DND-41 (cell line): Measurements from ENCODE around the gene CADPS.

Experiments
- ATAC-seq: fragments of 200-7000 bp; cut with Tn5 transposase; 3 replicates; pipeline ENCODE4 v1.9.1; 2021; ENCODE audit warnings: low read depth; ENCODE audit not compliant: insufficient read depth
- DNase-seq: peaks from one replicate; pipeline ENCODE4 v3.0.0-alpha.2; 2020
- H2AFZ ChIP-seq: 2 replicates; pipeline ENCODE4 v1.6.0; 2012; ENCODE audit warnings: low read depth, low read length
- H3K27ac ChIP-seq: 2 replicates; pipeline ENCODE4 v1.5.1; 2012; ENCODE audit warnings: low read length, inconsistent platforms
- H3K27me3 ChIP-seq: fragments of 200-600 bp; sonication (generic); 2 replicates; pipeline ENCODE4 v1.6.0; 2012; ENCODE audit warnings: low read length, mild to moderate bottlenecking, inconsistent platforms; ENCODE audit not compliant: insufficient read depth, poor library complexity
- H3K36me3 ChIP-seq: 2 replicates; pipeline ENCODE4 v1.5.1; 2012; ENCODE audit warnings: low read length, inconsistent platforms; ENCODE audit not compliant: insufficient read depth
- H3K4me1 ChIP-seq: 2 replicates; pipeline ENCODE4 v1.5.1; 2012; ENCODE audit warnings: mild to moderate bottlenecking, low read length; ENCODE audit not compliant: insufficient read depth
- H3K4me2 ChIP-seq: 2 replicates; pipeline ENCODE4 v1.6.0; 2012; ENCODE audit warnings: mild to moderate bottlenecking, moderate library complexity, low read length, inconsistent platforms; ENCODE audit not compliant: insufficient read depth
- H3K4me3 ChIP-seq, 2 experiments: fragments of 200-600 bp in 1 of 2; shearing (Covaris generic) in 1 of 2; 2 replicates each; pipeline ENCODE4 v1.5.1; 2012 to 2016; ENCODE audit warnings: inconsistent platforms in 2 of 2, low read length in 2 of 2, mild to moderate bottlenecking in 2 of 2, low read depth in 1 of 2, moderate library complexity in 1 of 2
- H3K79me2 ChIP-seq: 2 replicates; pipeline ENCODE4 v1.6.0; 2012; ENCODE audit warnings: low read length, inconsistent platforms; ENCODE audit not compliant: insufficient read depth
- H3K9ac ChIP-seq: 2 replicates; pipeline ENCODE4 v1.6.0; 2012; ENCODE audit warnings: low read depth, mild to moderate bottlenecking, inconsistent platforms, low read length, moderate library complexity
- H3K9me3 ChIP-seq: 2 replicates; pipeline ENCODE4 v1.5.1; 2012; ENCODE audit warnings: low read length, moderate library complexity, mild to moderate bottlenecking, inconsistent platforms; ENCODE audit not compliant: insufficient read depth, severe bottlenecking
- H4K20me1 ChIP-seq: 2 replicates; pipeline ENCODE4 v1.6.0; 2012; ENCODE audit warnings: low read length; ENCODE audit not compliant: insufficient read depth
- CTCF ChIP-seq: IDR thresholded peaks from 2 replicates; pipeline ENCODE4 v1.5.1; 2012; ENCODE audit warnings: borderline replicate concordance, low read length, moderate library complexity, mild to moderate bottlenecking; ENCODE audit not compliant: poor library complexity, severe bottlenecking; ENCODE audit errors: extremely low read depth
- EZH2 ChIP-seq: IDR thresholded peaks from 3 replicates; pipeline ENCODE4 v1.6.1; 2012; ENCODE audit warnings: borderline replicate concordance, low read depth, mild to moderate bottlenecking, moderate library complexity, low read length, inconsistent platforms; ENCODE audit not compliant: severe bottlenecking

CADPS gene

GRCh38 chr3:62919784-62920465 is 44.7 kb upstream of the CADPS start:
- Histone ChIP-seq H4K20me1 (no peaks in the 10 kb centered on the region), H3K9me3 (no peaks in the 10 kb centered on the region), H3K9ac (no peak overlapping the region), H2AFZ (no peak overlapping the region), H3K4me3 (no peak overlapping the region), H3K27ac (no peak overlapping the region), H3K4me2 (no peak overlapping the region), H3K36me3 (no peaks in the 10 kb centered on the region), H3K79me2 (no peaks in the 10 kb centered on the region), H3K27me3 (no peaks in the 10 kb centered on the region), H3K4me1 (peaks cover 7% of the 10 kb centered on the region)
- no peak for DNase-seq
- no peak for ATAC-seq
- no peak for TF ChIP-seq EZH2
- TF ChIP-seq CTCF, result no peak

GRCh38 chr3:62918777-62919176 is 43.6 kb upstream of the CADPS start:
- no peak for DNase-seq
- no peak overlapping the region for H3K4me3 ChIP-seq
- peaks cover 7% of the 10 kb centered on the region for H3K4me1 ChIP-seq
- ATAC-seq, result no peak
- H3K9me3 ChIP-seq, result no peaks in the 10 kb centered on the region
- no peak overlapping the region for H3K27ac ChIP-seq
- H2AFZ ChIP-seq, result no peak overlapping the region
- H3K9ac ChIP-seq, result no peak overlapping the region
- H3K27me3 ChIP-seq, result no peaks in the 10 kb centered on the region
- no peaks in the 10 kb centered on the region for H3K36me3 ChIP-seq
- no peaks in the 10 kb centered on the region for H4K20me1 ChIP-seq
- H3K79me2 ChIP-seq, result no peaks in the 10 kb centered on the region
- no peak for TF ChIP-seq EZH2
- no peak for TF ChIP-seq CTCF
- H3K4me2 ChIP-seq, result no peak overlapping the region

GRCh38 chr3:62918131-62918530 is 42.9 kb upstream of the CADPS start:
- ATAC-seq (no peak), DNase-seq (no peak)
- Histone ChIP-seq H3K79me2 (no peaks in the 10 kb centered on the region), H3K9me3 (no peaks in the 10 kb centered on the region), H3K27me3 (no peaks in the 10 kb centered on the region), H3K4me1 (peaks cover 7% of the 10 kb centered on the region), H4K20me1 (no peaks in the 10 kb centered on the region), H3K36me3 (no peaks in the 10 kb centered on the region), H3K4me2 (no peak overlapping the region), H3K9ac (no peak overlapping the region), H3K4me3 (no peak overlapping the region), H3K27ac (no peak overlapping the region), H2AFZ (no peak overlapping the region)
- TF ChIP-seq CTCF (no peak), EZH2 (no peak)
